Natural killer cell (primary cell): ENCODE data around the gene IGFBP2. TPM values are rescaled to one million over a fixed set of nuclear protein-coding genes. Genes with fewer than 3 reads are reported as not detected.

ENCODE experiments used
- ATAC-seq, 3 donors: fragments of 150-1000 bp in 2 of 3; fragments of 200-7000 bp in 1 of 3; cut with Tn5 transposase; 1 replicate in 1 of 3; 2 replicates in 2 of 3; pipeline ENCODE4 v1.10.0; 2021; ENCODE audit warnings: mild to moderate bottlenecking in 2 of 3, moderate library complexity in 2 of 3
- DNase-seq, 2 donors: peaks; one replicate each; pipeline versions ENCODE4 v3.0.0 to v3.0.0-alpha.2; 2013 to 2021; ENCODE audit warnings: mixed read lengths in 1 of 2
- H3K27ac ChIP-seq: one replicate; pipeline ENCODE4 v1.5.1; 2013; ENCODE audit warnings: mild to moderate bottlenecking, low read length
- H3K27me3 ChIP-seq: one replicate; pipeline ENCODE4 v1.6.1; 2013; ENCODE audit warnings: low read length; ENCODE audit not compliant: control insufficient read depth, insufficient read depth
- H3K36me3 ChIP-seq: one replicate; pipeline ENCODE4 v1.6.1; 2013; ENCODE audit warnings: low read length; ENCODE audit not compliant: control insufficient read depth, insufficient read depth
- H3K4me1 ChIP-seq: one replicate; pipeline ENCODE4 v1.6.1; 2013; ENCODE audit warnings: low read length; ENCODE audit not compliant: control insufficient read depth, insufficient read depth
- H3K4me3 ChIP-seq: one replicate; pipeline ENCODE4 v1.5.1; 2013; ENCODE audit warnings: low read length
- H3K9me3 ChIP-seq: one replicate; pipeline ENCODE4 v1.6.1; 2013; ENCODE audit warnings: low read length; ENCODE audit not compliant: control insufficient read depth, insufficient read depth
- H3K27ac Mint-ChIP-seq, 2 donors: one replicate each; pipeline ENCODE4 v1.8.0; 2022; ENCODE audit warnings: mild to moderate bottlenecking in 2 of 2, mixed read lengths in 2 of 2, moderate library complexity in 1 of 2
- H3K27me3 Mint-ChIP-seq, 2 donors: one replicate each; pipeline ENCODE4 v1.8.0; 2022; ENCODE audit warnings: low read depth in 2 of 2, mixed read lengths in 2 of 2
- H3K36me3 Mint-ChIP-seq: one replicate; pipeline ENCODE4 v1.8.0; 2022; ENCODE audit warnings: mixed read lengths
- H3K4me1 Mint-ChIP-seq, 2 donors: one replicate each; pipeline ENCODE4 v1.8.0; 2022; ENCODE audit warnings: mixed read lengths in 2 of 2
- H3K4me3 Mint-ChIP-seq: one replicate; pipeline ENCODE4 v1.8.0; 2022; ENCODE audit warnings: mild to moderate bottlenecking, moderate library complexity, mixed read lengths
- H3K9me3 Mint-ChIP-seq, 2 donors: one replicate each; pipeline ENCODE4 v1.8.0; 2022; ENCODE audit warnings: mixed read lengths in 2 of 2
- CTCF ChIP-seq: fragments of 200-600 bp; IDR thresholded peaks from one replicate; pipeline ENCODE4 v1.8.0; 2022; ENCODE audit warnings: antibody characterized with exemption
- WGBS: methylation state at CpG from one replicate; pipeline ENCODE4 v1.1.7; 2013; ENCODE audit warnings: missing lambda C conversion rate; ENCODE audit not compliant: insufficient coverage; 5-methylcytosine and 5-hydroxymethylcytosine counted together
- intact Hi-C: fragments of 100-400 bp; cut with micrococcal nuclease; formaldehyde crosslinking; loops from one replicate; pipeline ENCODE4 v1.14.2; 2022
- total RNA-seq, 4 donors: library from RNA; stranded (reverse); fragments of 120-200 nt in 1 of 4; gene quantifications; one replicate each; pipeline versions ENCODE4 v1.2.3 to v1.2.4, GENCODE V29; 2013 to 2022

Gene IGFBP2
- total RNA-seq, 3 donors from 2014 or later (not counting 1 experiment from before 2014, with no cell fraction given), result 0.21 TPM; not detected in 2

DNA sequence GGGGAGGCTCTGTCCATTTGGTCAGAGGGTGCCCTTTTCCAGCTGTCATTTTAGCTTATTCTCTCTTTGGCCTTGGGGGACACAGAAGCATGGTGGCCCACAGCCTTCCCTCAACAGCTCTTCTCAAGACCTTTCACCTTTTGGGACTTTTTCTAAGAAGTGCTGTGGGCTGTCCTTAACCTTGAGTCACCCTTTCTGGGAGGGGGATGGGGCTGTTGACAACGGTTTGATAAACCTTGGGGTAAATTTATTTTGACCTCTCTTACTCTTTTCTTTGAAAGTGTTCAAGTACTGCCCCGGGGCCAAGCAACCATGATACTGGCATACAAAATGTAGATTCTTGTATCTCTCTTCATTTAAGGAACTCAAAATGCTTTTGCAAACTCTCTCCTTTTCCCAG is 48.5 kb downstream of the IGFBP2 start:
- no peaks in the 10 kb centered on the region for H3K4me1 ChIP-seq
- Mint-ChIP-seq H3K36me3 (no peaks in the 10 kb centered on the region), H3K4me1 (peaks cover 6% of the 10 kb centered on the region in 2 donors), H3K27ac (no peak overlapping the region), H3K4me3 (no peak overlapping the region), H3K27me3 (peaks cover 32 to 40% of the 10 kb centered on the region in 2 donors), H3K9me3 (no peaks in the 10 kb centered on the region)
- H3K36me3 ChIP-seq, result no peaks in the 10 kb centered on the region
- intact Hi-C loops, result loop anchor here (1.0 kb wide), 2 partner anchors 829 to 1032 kb away; no protein-coding TSS in a partner anchor
- DNase-seq (no peak), ATAC-seq (no peak)
- no peaks in the 10 kb centered on the region for H3K9me3 ChIP-seq
- no peak overlapping the region for H3K27ac ChIP-seq
- H3K27me3 ChIP-seq, result no peaks in the 10 kb centered on the region
- TF ChIP-seq CTCF, result no peak
- WGBS, result 80% methylated on average over 1 of the region's 2 CpGs
- H3K4me3 ChIP-seq, result no peak overlapping the region

- H3K9me3 Mint-ChIP-seq, result no peaks in the 10 kb centered on the region
- no peaks in the 10 kb centered on the region for H3K36me3 Mint-ChIP-seq
- no peak overlapping the region for H3K27ac Mint-ChIP-seq
- no peak overlapping the region for H3K4me3 ChIP-seq
- H3K36me3 ChIP-seq, result no peaks in the 10 kb centered on the region
- DNase-seq (no peak), ATAC-seq (no peak)
- H3K4me1 ChIP-seq, result no peaks in the 10 kb centered on the region
- intact Hi-C loops, result no loop called here
- peaks cover 6% of the 10 kb centered on the region in 2 donors for H3K4me1 Mint-ChIP-seq
- H3K27me3 Mint-ChIP-seq, result peaks cover 42% of the 10 kb centered on the region in 2 donors
- H3K4me3 Mint-ChIP-seq, result no peak overlapping the region
- H3K27me3 ChIP-seq, result peaks cover 4% of the 10 kb centered on the region
- H3K9me3 ChIP-seq, result no peaks in the 10 kb centered on the region
- no peak overlapping the region for H3K27ac ChIP-seq
- 73% methylated on average over 3 of the region's 3 CpGs for WGBS
- no peak for TF ChIP-seq CTCF
Measured at GRCh38 chr2:216683846-216684245, 50.6 kb downstream of the IGFBP2 start.

DNA sequence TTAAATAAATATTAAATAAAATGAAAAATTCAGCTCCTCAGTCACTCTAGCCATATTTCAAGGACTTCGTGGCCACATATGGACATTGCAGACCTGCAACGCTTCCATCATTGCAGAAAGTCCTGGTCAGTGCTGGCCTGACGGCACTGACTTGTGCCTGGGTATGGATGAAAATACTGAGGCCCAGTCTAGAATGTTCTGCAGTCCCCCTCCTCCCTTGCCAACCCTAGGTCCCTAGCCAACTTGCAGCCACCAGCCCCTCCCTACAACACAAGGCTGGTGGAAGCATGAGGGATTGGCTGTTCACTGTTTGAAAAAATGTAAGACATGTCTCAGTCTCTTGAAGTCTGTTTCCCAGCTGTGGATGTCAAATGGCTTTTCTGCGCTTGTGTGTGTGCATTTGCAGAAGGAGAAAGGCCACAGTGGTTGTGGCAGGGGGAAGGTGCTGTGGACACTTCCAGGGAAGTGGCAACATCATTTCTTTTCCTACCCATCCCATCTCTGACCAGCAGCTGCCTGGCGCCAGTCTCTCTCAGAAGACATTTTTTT is 52.2 kb downstream of the IGFBP2 start:
- no peak for DNase-seq

More for the DNA sequence above, 52.2 kb downstream of the IGFBP2 start:
- H3K36me3 ChIP-seq, result no peaks in the 10 kb centered on the region
- ATAC-seq, result no peak
- no peaks in the 10 kb centered on the region for H3K9me3 ChIP-seq
- H3K4me3 Mint-ChIP-seq, result no peak overlapping the region
- intact Hi-C loops, result no loop called here
- no peaks in the 10 kb centered on the region for H3K36me3 Mint-ChIP-seq
- H3K9me3 Mint-ChIP-seq, result no peaks in the 10 kb centered on the region
- H3K27me3 Mint-ChIP-seq, result peaks cover 49 to 58% of the 10 kb centered on the region in 2 donors
- no peaks in the 10 kb centered on the region for H3K4me1 ChIP-seq
- H3K27me3 ChIP-seq, result peaks cover 12% of the 10 kb centered on the region
- H3K4me1 Mint-ChIP-seq, result peaks cover 6% of the 10 kb centered on the region in 2 donors
- no peak overlapping the region for H3K27ac Mint-ChIP-seq
- WGBS, result 89% methylated on average over 3 of the region's 5 CpGs
- no peak overlapping the region for H3K27ac ChIP-seq
- H3K4me3 ChIP-seq, result no peak overlapping the region
- TF ChIP-seq CTCF, result no peak
